ENCODE data around the gene R3HDML. TPM values are rescaled to one million over a fixed set of nuclear protein-coding genes. Genes with fewer than 3 reads are reported as not detected.
"Not testable (repeated sequence)": the region's sequence is repeated elsewhere in the genome, so short reads cannot be mapped to it uniquely, and the experiment has no call there.

Gene R3HDML
- total RNA-seq, 1 donor from 2014 or later = not detected

DNA sequence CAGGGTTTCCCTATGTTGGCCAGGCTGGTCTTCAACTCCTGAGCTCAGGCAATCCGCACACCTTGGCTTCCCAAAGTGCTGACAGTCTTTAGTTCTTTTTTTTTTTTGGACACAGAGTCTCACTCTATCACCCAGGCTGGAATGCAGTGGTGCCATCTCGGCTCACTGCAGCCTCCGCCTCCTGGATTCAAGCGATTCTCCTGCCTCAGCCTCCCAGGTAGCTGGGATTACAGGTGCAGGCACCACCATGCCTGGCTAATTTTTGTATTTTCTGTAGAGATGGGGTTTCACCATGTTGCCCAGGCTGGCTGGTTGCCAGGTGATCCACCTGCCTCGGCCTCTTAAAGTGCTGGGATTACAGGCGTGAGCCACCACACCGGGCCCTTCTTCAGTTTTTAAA is 9.1 kb upstream of the R3HDML start:
- H3K4me3 ChIP-seq (ENCODE audit: low read length in 3 of 3); H3K4me1 ChIP-seq (ENCODE audit: control insufficient read depth in 3 of 3, insufficient read depth in 3 of 3, low read length in 3 of 3); H3K27ac ChIP-seq (ENCODE audit: low read depth, low read length); H3K36me3 ChIP-seq (ENCODE audit: control insufficient read depth in 3 of 3, insufficient read depth in 3 of 3, low read length in 3 of 3); H3K9me3 ChIP-seq (ENCODE audit: control insufficient read depth in 3 of 3, low read length in 3 of 3); H3K9ac ChIP-seq (ENCODE audit: low read depth in 1 of 3, low read length in 3 of 3): not testable (repeated sequence)
- H3K27me3 ChIP-seq (ENCODE audit: control insufficient read depth in 3 of 3, insufficient read depth in 3 of 3, low read length in 3 of 3) = peaks cover 8 to 14% (median 12%) of the 10 kb centered on the region in 3 donors

DNA sequence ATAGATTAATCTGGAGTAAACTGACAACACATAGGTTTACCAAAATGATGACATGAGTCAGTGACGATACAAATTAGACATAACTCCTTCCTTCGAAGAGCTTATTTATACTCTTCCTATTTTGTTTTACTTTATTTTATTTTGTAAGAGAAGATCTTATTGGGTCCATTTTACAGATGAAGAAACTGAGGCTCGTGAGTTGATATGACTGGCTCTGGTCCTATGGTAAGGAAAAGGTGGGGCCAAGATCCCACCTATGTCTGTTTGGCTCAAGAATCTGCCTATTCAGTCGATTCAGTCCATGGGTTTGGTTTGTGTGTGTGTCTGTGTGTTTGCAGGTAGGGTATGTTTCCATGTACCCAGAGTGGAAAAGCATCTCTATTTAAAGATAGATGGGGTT is 8.4 kb upstream of the R3HDML start:
- Histone ChIP-seq H3K36me3 (ENCODE audit: control insufficient read depth in 3 of 3, insufficient read depth in 3 of 3, low read length in 3 of 3) (no peaks in the 10 kb centered on the region), H3K27me3 (ENCODE audit: control insufficient read depth in 3 of 3, insufficient read depth in 3 of 3, low read length in 3 of 3) (peaks cover 11 to 14% (median 12%) of the 10 kb centered on the region in 3 donors), H3K9me3 (ENCODE audit: control insufficient read depth in 3 of 3, low read length in 3 of 3) (no peaks in the 10 kb centered on the region), H3K4me1 (ENCODE audit: control insufficient read depth in 3 of 3, insufficient read depth in 3 of 3, low read length in 3 of 3) (no peaks in the 10 kb centered on the region), H3K9ac (ENCODE audit: low read depth in 1 of 3, low read length in 3 of 3) (no peak overlapping the region), H3K4me3 (ENCODE audit: low read length in 3 of 3) (no peak overlapping the region), H3K27ac (ENCODE audit: low read depth, low read length) (no peak overlapping the region)

DNA sequence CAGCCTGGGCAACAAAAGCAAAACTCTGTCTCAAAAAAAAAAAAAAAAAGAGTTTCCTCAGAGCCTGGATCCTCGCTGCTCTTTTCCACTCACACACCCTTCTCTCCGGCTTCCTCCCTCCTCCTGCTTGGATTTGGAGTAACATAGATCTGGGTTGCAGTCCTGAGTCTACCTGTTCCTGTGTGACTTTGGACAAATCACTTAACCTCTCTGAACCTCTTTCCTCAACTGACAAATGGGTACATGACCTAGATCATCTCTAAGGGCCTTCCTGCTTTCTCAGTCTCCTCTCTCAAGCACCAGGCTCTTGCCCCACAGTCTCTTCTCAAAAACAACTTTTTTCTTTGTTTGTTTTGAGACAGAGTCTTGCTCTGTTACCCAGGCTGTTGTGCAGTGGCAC is 5.6 kb upstream of the R3HDML start:
- Histone ChIP-seq H3K4me1 (ENCODE audit: control insufficient read depth in 3 of 3, insufficient read depth in 3 of 3, low read length in 3 of 3) (no peaks in the 10 kb centered on the region), H3K9ac (ENCODE audit: low read depth in 1 of 3, low read length in 3 of 3) (no peak overlapping the region), H3K4me3 (ENCODE audit: low read length in 3 of 3) (no peak overlapping the region), H3K27me3 (ENCODE audit: control insufficient read depth in 3 of 3, insufficient read depth in 3 of 3, low read length in 3 of 3) (peaks cover 11 to 16% (median 11%) of the 10 kb centered on the region in 3 donors), H3K36me3 (ENCODE audit: control insufficient read depth in 3 of 3, insufficient read depth in 3 of 3, low read length in 3 of 3) (no peaks in the 10 kb centered on the region), H3K9me3 (ENCODE audit: control insufficient read depth in 3 of 3, low read length in 3 of 3) (no peaks in the 10 kb centered on the region), H3K27ac (ENCODE audit: low read depth, low read length) (no peak overlapping the region)

DNA sequence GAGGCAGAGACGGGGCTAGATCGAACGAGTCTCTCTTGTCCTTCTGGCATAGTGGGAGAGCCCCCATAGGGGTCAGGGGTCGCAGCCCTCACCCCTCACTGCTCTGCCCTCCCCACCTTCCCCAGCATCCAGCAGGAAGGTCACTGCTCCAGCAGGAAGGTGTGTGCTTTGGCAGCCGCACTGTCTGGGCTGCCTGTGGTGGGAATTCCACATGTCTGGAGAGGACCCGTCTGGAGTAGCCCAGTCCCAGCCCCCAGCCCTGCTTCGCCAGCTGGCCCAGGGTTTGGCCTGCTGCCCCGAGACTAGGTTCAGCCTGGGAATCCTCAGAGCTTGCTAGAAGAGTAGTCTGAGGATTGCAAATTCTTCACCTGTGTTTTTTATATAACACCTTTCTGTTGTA is 2.5 kb upstream of the R3HDML start:
- Histone ChIP-seq H3K9ac (ENCODE audit: low read depth in 1 of 3, low read length in 3 of 3) (no peak overlapping the region), H3K9me3 (ENCODE audit: control insufficient read depth in 3 of 3, low read length in 3 of 3) (no peaks in the 10 kb centered on the region), H3K27ac (ENCODE audit: low read depth, low read length) (no peak overlapping the region), H3K4me3 (ENCODE audit: low read length in 3 of 3) (no peak overlapping the region), H3K27me3 (ENCODE audit: control insufficient read depth in 3 of 3, insufficient read depth in 3 of 3, low read length in 3 of 3) (peaks cover 6 to 22% (median 21%) of the 10 kb centered on the region in 3 donors), H3K36me3 (ENCODE audit: control insufficient read depth in 3 of 3, insufficient read depth in 3 of 3, low read length in 3 of 3) (no peaks in the 10 kb centered on the region), H3K4me1 (ENCODE audit: control insufficient read depth in 3 of 3, insufficient read depth in 3 of 3, low read length in 3 of 3) (no peaks in the 10 kb centered on the region)

DNA sequence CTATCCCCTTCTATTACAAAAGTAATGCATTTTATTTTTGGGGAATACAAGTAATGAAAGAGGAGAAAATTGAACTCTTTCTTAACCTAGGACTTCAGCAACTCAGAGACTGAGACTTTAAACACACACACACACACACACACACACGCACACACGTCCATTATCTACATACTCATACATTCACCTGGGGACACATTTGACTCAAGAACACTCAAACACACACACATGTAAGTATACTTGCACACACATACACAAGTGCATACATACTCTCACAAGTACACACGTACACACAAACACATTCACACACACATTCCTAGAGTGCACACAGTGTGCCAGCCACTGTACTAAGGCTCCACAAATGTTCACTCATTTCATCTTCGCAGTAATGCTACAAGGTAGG is 2.1 kb upstream of the R3HDML start:
- Histone ChIP-seq H3K9ac (ENCODE audit: low read depth in 1 of 3, low read length in 3 of 3) (no peak overlapping the region), H3K9me3 (ENCODE audit: control insufficient read depth in 3 of 3, low read length in 3 of 3) (no peaks in the 10 kb centered on the region), H3K4me3 (ENCODE audit: low read length in 3 of 3) (no peak overlapping the region), H3K36me3 (ENCODE audit: control insufficient read depth in 3 of 3, insufficient read depth in 3 of 3, low read length in 3 of 3) (no peaks in the 10 kb centered on the region), H3K27me3 (ENCODE audit: control insufficient read depth in 3 of 3, insufficient read depth in 3 of 3, low read length in 3 of 3) (peaks cover 6 to 22% (median 21%) of the 10 kb centered on the region in 3 donors), H3K4me1 (ENCODE audit: control insufficient read depth in 3 of 3, insufficient read depth in 3 of 3, low read length in 3 of 3) (no peaks in the 10 kb centered on the region), H3K27ac (ENCODE audit: low read depth, low read length) (no peak overlapping the region)

DNA sequence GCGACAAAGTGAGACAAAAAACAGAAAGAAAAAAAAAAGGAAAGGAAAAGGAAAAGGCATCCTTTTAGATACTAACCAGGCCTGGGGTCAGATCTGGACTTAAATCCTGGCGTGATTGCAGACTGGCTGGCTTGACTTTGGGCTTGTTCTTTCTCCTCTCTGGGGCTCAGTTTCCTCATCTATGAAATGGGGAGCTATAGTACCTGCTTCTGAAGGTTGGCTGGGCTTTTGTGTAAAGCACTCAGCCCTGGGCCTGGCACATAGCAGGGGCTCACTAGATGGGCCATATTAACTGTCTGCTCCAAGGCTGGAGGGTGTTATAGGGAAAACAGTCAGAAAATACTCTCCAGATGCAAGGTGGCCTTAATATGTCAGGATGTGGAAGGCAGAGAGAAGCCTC is 1.2 kb upstream of the R3HDML start:
- Histone ChIP-seq H3K27ac (ENCODE audit: low read depth, low read length) (no peak overlapping the region), H3K27me3 (ENCODE audit: control insufficient read depth in 3 of 3, insufficient read depth in 3 of 3, low read length in 3 of 3) (peaks cover 6 to 22% (median 21%) of the 10 kb centered on the region in 3 donors), H3K4me3 (ENCODE audit: low read length in 3 of 3) (no peak overlapping the region), H3K9ac (ENCODE audit: low read depth in 1 of 3, low read length in 3 of 3) (no peak overlapping the region), H3K4me1 (ENCODE audit: control insufficient read depth in 3 of 3, insufficient read depth in 3 of 3, low read length in 3 of 3) (no peaks in the 10 kb centered on the region), H3K9me3 (ENCODE audit: control insufficient read depth in 3 of 3, low read length in 3 of 3) (no peaks in the 10 kb centered on the region), H3K36me3 (ENCODE audit: control insufficient read depth in 3 of 3, insufficient read depth in 3 of 3, low read length in 3 of 3) (no peaks in the 10 kb centered on the region)

DNA sequence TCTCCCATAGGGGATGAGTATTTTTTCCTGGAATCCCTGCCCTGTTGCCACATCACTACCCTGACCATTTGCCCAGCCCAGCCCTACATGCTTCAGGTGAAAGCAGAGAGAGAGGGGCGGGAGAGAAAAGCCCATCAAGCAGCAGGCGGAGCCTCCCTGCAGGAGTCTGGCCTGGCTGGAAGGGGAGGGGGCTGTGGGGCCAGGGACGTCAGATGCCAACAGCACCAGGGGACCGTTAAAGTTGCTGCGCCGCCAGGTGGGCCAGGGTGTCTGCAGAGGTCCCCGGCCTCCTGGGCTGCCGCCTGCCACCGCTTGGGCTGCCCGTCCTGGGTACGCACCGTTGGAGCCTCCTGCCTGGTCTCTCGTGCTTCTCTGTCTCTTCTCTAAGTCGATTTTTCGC is 757 bp upstream of the R3HDML start:
- no peak overlapping the region for H3K4me3 ChIP-seq (ENCODE audit: low read length in 3 of 3)
- H3K27ac ChIP-seq (ENCODE audit: low read depth, low read length) = no peak overlapping the region
- no peaks in the 10 kb centered on the region for H3K9me3 ChIP-seq (ENCODE audit: control insufficient read depth in 3 of 3, low read length in 3 of 3)
- H3K27me3 ChIP-seq (ENCODE audit: control insufficient read depth in 3 of 3, insufficient read depth in 3 of 3, low read length in 3 of 3) = peaks cover 6 to 22% (median 20%) of the 10 kb centered on the region in 3 donors
- H3K4me1 ChIP-seq (ENCODE audit: control insufficient read depth in 3 of 3, insufficient read depth in 3 of 3, low read length in 3 of 3) = no peaks in the 10 kb centered on the region
- H3K36me3 ChIP-seq (ENCODE audit: control insufficient read depth in 3 of 3, insufficient read depth in 3 of 3, low read length in 3 of 3) = no peaks in the 10 kb centered on the region
- H3K9ac ChIP-seq (ENCODE audit: low read depth in 1 of 3, low read length in 3 of 3) = no peak overlapping the region

DNA sequence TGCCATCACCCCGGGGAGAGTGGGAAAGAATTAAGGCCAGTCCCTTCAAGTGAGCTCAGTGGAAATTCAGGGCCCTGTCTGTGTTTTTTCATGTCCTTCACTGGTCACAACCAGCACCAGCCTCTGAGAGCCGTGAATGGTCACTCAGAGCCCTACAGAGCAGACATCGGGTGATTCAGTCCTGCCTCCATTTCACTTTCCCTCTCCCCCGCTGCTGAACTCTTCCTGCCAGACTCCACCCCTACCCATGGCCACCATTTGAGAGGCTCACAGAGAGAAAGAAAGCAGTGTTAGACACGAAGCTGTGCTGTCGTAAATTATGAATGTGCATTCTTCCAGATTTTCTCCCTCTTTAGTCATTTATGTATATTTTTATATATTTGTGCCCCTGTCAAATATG is 5.4 kb downstream of the R3HDML start:
- no peak overlapping the region for H3K27ac ChIP-seq (ENCODE audit: low read depth, low read length)

DNA sequence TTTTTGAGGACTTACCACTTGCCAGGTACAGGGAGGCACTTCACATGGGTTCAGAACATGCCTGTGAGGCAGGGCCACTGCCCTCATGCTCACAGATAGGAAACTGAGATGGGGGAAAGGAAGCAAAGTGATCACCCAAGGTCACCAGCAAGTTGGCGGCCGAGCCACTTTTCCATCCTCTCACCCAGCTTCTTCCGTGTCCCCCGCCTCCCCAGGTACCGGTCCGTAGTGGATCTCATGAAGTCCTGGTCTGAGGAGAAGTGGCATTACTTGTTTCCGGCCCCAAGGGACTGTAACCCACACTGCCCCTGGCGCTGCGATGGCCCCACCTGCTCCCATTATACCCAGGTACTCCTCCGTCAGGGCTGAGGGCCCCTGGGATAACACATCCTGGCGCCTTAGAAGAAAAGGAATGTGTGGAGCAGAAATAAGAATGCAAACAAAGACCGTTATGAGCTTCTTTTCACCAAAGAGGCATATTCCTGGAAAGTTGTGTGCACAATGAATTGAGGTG is 6.4 kb downstream of the R3HDML start:
- no peak overlapping the region for H3K9ac ChIP-seq (ENCODE audit: low read depth in 1 of 3, low read length in 3 of 3)
- no peaks in the 10 kb centered on the region for H3K36me3 ChIP-seq (ENCODE audit: control insufficient read depth in 3 of 3, insufficient read depth in 3 of 3, low read length in 3 of 3)
- no peak overlapping the region for H3K4me3 ChIP-seq (ENCODE audit: low read length in 3 of 3)
- H3K9me3 ChIP-seq (ENCODE audit: control insufficient read depth in 3 of 3, low read length in 3 of 3) = no peaks in the 10 kb centered on the region
- H3K27ac ChIP-seq (ENCODE audit: low read depth, low read length) = no peak overlapping the region
- H3K4me1 ChIP-seq (ENCODE audit: control insufficient read depth in 3 of 3, insufficient read depth in 3 of 3, low read length in 3 of 3) = no peaks in the 10 kb centered on the region
- peaks cover 0 to under 1% (median 0%) of the 10 kb centered on the region in 3 donors for H3K27me3 ChIP-seq (ENCODE audit: control insufficient read depth in 3 of 3, insufficient read depth in 3 of 3, low read length in 3 of 3)

More for the DNA sequence above, 5.4 kb downstream of the R3HDML start:
- H3K27me3 ChIP-seq (ENCODE audit: control insufficient read depth in 3 of 3, insufficient read depth in 3 of 3, low read length in 3 of 3) = peaks cover 0 to 9% (median 7%) of the 10 kb centered on the region in 3 donors
- no peaks in the 10 kb centered on the region for H3K4me1 ChIP-seq (ENCODE audit: control insufficient read depth in 3 of 3, insufficient read depth in 3 of 3, low read length in 3 of 3)
- H3K9me3 ChIP-seq (ENCODE audit: control insufficient read depth in 3 of 3, low read length in 3 of 3) = no peaks in the 10 kb centered on the region
- no peak overlapping the region for H3K4me3 ChIP-seq (ENCODE audit: low read length in 3 of 3)
- H3K9ac ChIP-seq (ENCODE audit: low read depth in 1 of 3, low read length in 3 of 3) = no peak overlapping the region
- no peaks in the 10 kb centered on the region for H3K36me3 ChIP-seq (ENCODE audit: control insufficient read depth in 3 of 3, insufficient read depth in 3 of 3, low read length in 3 of 3)

DNA sequence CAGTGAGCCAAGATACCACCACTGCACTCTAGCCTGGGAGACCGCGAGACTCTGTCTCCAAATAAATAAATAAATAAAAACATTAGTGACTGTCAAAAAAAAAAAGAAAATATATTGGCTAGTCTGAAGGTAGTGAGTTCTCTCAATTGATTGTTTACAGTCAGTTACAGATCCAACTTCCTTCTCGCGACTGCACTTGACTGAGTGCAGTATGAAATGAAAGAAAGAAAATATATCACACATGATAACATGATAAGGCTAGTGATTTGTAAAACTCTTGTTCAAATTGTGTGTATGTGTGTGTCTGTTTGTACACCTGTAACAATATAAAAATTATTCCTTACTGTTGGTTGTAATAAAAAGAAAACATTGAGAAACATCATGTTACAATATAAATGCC is 7.9 kb downstream of the R3HDML start:
- Histone ChIP-seq H3K36me3 (ENCODE audit: control insufficient read depth in 3 of 3, insufficient read depth in 3 of 3, low read length in 3 of 3) (no peaks in the 10 kb centered on the region), H3K4me1 (ENCODE audit: control insufficient read depth in 3 of 3, insufficient read depth in 3 of 3, low read length in 3 of 3) (no peaks in the 10 kb centered on the region), H3K9ac (ENCODE audit: low read depth in 1 of 3, low read length in 3 of 3) (no peak overlapping the region), H3K27me3 (ENCODE audit: control insufficient read depth in 3 of 3, insufficient read depth in 3 of 3, low read length in 3 of 3) (no peaks in the 10 kb centered on the region), H3K27ac (ENCODE audit: low read depth, low read length) (no peak overlapping the region), H3K9me3 (ENCODE audit: control insufficient read depth in 3 of 3, low read length in 3 of 3) (no peaks in the 10 kb centered on the region), H3K4me3 (ENCODE audit: low read length in 3 of 3) (no peak overlapping the region)

DNA sequence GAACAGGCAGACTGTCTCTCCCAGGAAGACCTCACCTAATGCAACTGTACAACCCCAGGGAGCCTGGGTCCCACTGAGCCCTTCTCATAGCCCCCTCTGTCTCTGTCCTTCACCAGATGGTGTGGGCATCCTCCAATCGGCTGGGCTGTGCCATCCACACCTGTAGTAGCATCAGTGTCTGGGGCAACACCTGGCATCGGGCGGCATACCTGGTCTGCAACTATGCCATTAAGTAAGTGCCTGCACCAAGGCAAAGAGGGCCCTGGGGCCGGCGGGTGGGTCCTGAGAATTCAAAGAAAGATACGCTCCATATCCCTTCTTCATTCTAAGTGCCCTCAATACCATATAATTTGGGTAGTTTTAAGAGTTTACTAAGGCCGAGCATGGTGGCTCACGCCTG is 8.3 kb downstream of the R3HDML start:
- Histone ChIP-seq H3K9ac (ENCODE audit: low read depth in 1 of 3, low read length in 3 of 3) (no peak overlapping the region), H3K9me3 (ENCODE audit: control insufficient read depth in 3 of 3, low read length in 3 of 3) (no peaks in the 10 kb centered on the region), H3K27me3 (ENCODE audit: control insufficient read depth in 3 of 3, insufficient read depth in 3 of 3, low read length in 3 of 3) (no peaks in the 10 kb centered on the region), H3K36me3 (ENCODE audit: control insufficient read depth in 3 of 3, insufficient read depth in 3 of 3, low read length in 3 of 3) (no peaks in the 10 kb centered on the region), H3K4me1 (ENCODE audit: control insufficient read depth in 3 of 3, insufficient read depth in 3 of 3, low read length in 3 of 3) (no peaks in the 10 kb centered on the region), H3K27ac (ENCODE audit: low read depth, low read length) (no peak overlapping the region), H3K4me3 (ENCODE audit: low read length in 3 of 3) (no peak overlapping the region)

Measured in skeletal muscle tissue (tissue), 4 donors.